Glutamatergic neuron (in vitro differentiated cells): ENCODE measurements around the gene FLAD1. TPM values are rescaled to one million over a fixed set of nuclear protein-coding genes. Genes with fewer than 3 reads are reported as not detected.

Experiments
- DNase-seq: peaks from one replicate; pipeline ENCODE4 v3.0.0; 2022
- H3K27ac Mint-ChIP-seq: one replicate; pipeline ENCODE4 v1.8.0; 2020; ENCODE audit warnings: mild to moderate bottlenecking, mixed read lengths, inconsistent platforms; ENCODE audit not compliant: unreplicated experiment
- H3K27me3 Mint-ChIP-seq: one replicate; pipeline ENCODE4 v1.8.0; 2020; ENCODE audit warnings: mild to moderate bottlenecking, moderate library complexity, mixed read lengths, inconsistent platforms; ENCODE audit not compliant: unreplicated experiment
- H3K36me3 Mint-ChIP-seq: one replicate; pipeline ENCODE4 v1.8.0; 2020; ENCODE audit warnings: mild to moderate bottlenecking, mixed read lengths, inconsistent platforms; ENCODE audit not compliant: unreplicated experiment
- H3K4me1 Mint-ChIP-seq: one replicate; pipeline ENCODE4 v1.8.0; 2020; ENCODE audit warnings: mild to moderate bottlenecking, low read depth, mixed read lengths, inconsistent platforms; ENCODE audit not compliant: unreplicated experiment
- H3K4me3 Mint-ChIP-seq: one replicate; pipeline ENCODE4 v1.8.0; 2020; ENCODE audit warnings: mild to moderate bottlenecking, mixed read lengths, inconsistent platforms; ENCODE audit not compliant: unreplicated experiment
- H3K9me3 Mint-ChIP-seq: one replicate; pipeline ENCODE4 v1.8.0; 2020; ENCODE audit warnings: mild to moderate bottlenecking, moderate library complexity, mixed read lengths, inconsistent platforms; ENCODE audit not compliant: unreplicated experiment
- CTCF ChIP-seq: fragments of 200-600 bp; sonication (generic); IDR thresholded peaks from one replicate; pipeline ENCODE4 v1.5.0; 2021; ENCODE audit not compliant: partially characterized antibody, unreplicated experiment
- total RNA-seq: library from RNA; stranded (reverse); fragmentation: NEBNext Ultra II Directional; extraction: Animal tissue kit (Norgen Biotek cat#: 25700); gene quantifications from one replicate; pipeline ENCODE4 v1.2.1, GENCODE V29; 2021; ENCODE audit not compliant: unreplicated experiment

The FLAD1 gene
- total RNA-seq, 1 donor from 2014 or later, result 68.8 TPM

GRCh38 chr1:154992721-154993571 is 9.8 kb downstream of the FLAD1 start:
- Mint-ChIP-seq H3K9me3 (no peaks in the 10 kb centered on the region), H3K4me3 (no peak overlapping the region), H3K36me3 (peaks cover 5% of the 10 kb centered on the region), H3K27me3 (peaks cover 5% of the 10 kb centered on the region), H3K4me1 (peaks cover 3% of the 10 kb centered on the region), H3K27ac (no peak overlapping the region)
- DNase-seq, result no peak
- TF ChIP-seq CTCF, result no peak

GRCh38 chr1:154993572-154994268 is 10.6 kb downstream of the FLAD1 start, which contains the start of gene LENEP:
LENEP (plus strand) TSS chr1:154993586; CDS start chr1:154993608, 22 bp downstream.
- no peak for DNase-seq
- no peak for TF ChIP-seq CTCF
- Mint-ChIP-seq H3K4me1 (no peaks in the 10 kb centered on the region), H3K4me3 (no peak within 1 kb of the TSS), H3K9me3 (peaks cover under 1% of the 10 kb centered on the region), H3K27me3 (peaks cover 2% of the 10 kb centered on the region), H3K36me3 (peaks cover 5% of the 10 kb centered on the region), H3K27ac (no peak within 1 kb of the TSS)

- H3K4me3 Mint-ChIP-seq, result no peak overlapping the region
- H3K9me3 Mint-ChIP-seq, result peaks cover 3% of the 10 kb centered on the region
- H3K4me1 Mint-ChIP-seq, result peaks cover 3% of the 10 kb centered on the region
- H3K27ac Mint-ChIP-seq, result no peak overlapping the region
- H3K27me3 Mint-ChIP-seq, result peaks cover 5% of the 10 kb centered on the region
- no peaks in the 10 kb centered on the region for H3K36me3 Mint-ChIP-seq
- no peak for DNase-seq
- TF ChIP-seq CTCF, result no peak
Measured at GRCh38 chr1:154994269-154994587, 11.1 kb downstream of the FLAD1 start.

GRCh38 chr1:154994591-154994990 is 11.4 kb downstream of the FLAD1 start:
- Mint-ChIP-seq H3K9me3 (peaks cover 3% of the 10 kb centered on the region), H3K27ac (no peak overlapping the region), H3K4me3 (no peak overlapping the region), H3K4me1 (peaks cover 4% of the 10 kb centered on the region), H3K36me3 (no peaks in the 10 kb centered on the region), H3K27me3 (peaks cover 5% of the 10 kb centered on the region)
- DNase-seq, result no peak
- TF ChIP-seq CTCF, result no peak
